ENCODE results near the gene THBS3. TPM values are rescaled to one million over a fixed set of nuclear protein-coding genes. Genes with fewer than 3 reads are reported as not detected.
A peak's percentile ranks its signal among the peaks of the same experiment; 100 is the strongest.

The THBS3 gene
- total and polyA plus RNA-seq, 9 of the 15 experiments (the other 6 are each of a cell fraction or from before 2014, with no cell fraction given): 0.59 to 8.3 (median 3.2) TPM

DNA sequence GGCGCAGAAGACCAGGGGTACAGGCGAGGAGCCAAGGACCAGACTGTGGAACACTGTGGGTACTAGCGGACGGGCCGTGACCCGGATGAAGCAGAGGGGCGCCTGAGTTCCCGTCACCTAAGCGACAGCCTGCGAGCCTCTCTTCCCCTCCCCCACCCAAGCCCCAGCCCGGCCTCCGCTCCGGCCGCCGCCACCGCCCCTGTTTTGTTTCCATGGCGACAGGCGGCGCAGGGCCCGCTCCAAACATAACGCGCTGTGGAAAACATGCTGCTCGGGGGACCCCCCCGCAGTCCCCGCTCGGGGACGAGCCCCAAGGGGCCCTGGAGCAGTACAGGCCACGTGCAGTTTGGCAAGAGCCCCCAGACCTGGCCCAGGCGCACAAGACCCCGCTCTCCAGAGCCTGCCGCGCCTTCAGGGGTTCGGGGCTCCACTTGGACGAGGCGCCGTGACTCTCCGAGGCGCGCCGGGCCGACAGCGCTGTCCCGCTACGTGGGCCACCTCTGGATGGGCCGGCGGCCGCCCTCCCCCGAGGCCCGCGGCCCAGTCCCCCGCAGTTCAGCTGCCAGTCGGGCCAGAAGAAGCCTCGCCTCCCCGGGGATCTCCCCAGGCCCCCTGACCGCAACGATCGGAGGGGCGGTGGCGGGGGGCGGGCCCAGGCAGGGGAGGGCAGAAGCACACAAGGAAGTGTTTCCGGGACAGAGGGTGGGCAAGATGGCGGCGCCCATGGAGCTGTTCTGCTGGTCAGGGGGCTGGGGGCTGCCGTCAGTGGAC is 1.0 kb upstream of the THBS3 start, which contains the start of gene MTX1 (continued):
- TF ChIP-seq NBN (IDR thresholded peaks at IDR 0.05; ENCODE audit: low read depth): 0 out of 2 replicates have a peak, but pooled peaks have one; percentile 21
- TF ChIP-seq, protein P1, sequence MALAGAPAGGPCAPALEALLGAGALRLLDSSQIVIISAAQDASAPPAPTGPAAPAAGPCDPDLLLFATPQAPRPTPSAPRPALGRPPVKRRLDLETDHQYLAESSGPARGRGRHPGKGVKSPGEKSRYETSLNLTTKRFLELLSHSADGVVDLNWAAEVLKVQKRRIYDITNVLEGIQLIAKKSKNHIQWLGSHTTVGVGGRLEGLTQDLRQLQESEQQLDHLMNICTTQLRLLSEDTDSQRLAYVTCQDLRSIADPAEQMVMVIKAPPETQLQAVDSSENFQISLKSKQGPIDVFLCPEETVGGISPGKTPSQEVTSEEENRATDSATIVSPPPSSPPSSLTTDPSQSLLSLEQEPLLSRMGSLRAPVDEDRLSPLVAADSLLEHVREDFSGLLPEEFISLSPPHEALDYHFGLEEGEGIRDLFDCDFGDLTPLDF (CRISPR knock-in tag; IDR thresholded peaks at IDR 0.05): no peak
- TF ChIP-seq, protein P2, sequence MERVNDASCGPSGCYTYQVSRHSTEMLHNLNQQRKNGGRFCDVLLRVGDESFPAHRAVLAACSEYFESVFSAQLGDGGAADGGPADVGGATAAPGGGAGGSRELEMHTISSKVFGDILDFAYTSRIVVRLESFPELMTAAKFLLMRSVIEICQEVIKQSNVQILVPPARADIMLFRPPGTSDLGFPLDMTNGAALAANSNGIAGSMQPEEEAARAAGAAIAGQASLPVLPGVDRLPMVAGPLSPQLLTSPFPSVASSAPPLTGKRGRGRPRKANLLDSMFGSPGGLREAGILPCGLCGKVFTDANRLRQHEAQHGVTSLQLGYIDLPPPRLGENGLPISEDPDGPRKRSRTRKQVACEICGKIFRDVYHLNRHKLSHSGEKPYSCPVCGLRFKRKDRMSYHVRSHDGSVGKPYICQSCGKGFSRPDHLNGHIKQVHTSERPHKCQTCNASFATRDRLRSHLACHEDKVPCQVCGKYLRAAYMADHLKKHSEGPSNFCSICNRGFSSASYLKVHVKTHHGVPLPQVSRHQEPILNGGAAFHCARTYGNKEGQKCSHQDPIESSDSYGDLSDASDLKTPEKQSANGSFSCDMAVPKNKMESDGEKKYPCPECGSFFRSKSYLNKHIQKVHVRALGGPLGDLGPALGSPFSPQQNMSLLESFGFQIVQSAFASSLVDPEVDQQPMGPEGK (CRISPR knock-in tag; IDR thresholded peaks at IDR 0.05; ENCODE audit: borderline replicate concordance): no peak
- no peak for TF ChIP-seq KAT2B (IDR thresholded peaks at IDR 0.05; ENCODE audit: low read depth, low read length)
- TF ChIP-seq ZNF3 (CRISPR knock-in tag; IDR thresholded peaks at IDR 0.05): no peak
- no peak for TF ChIP-seq FOXA1 (IDR thresholded peaks at IDR 0.05; ENCODE audit: borderline replicate concordance)
- TF ChIP-seq, protein P3, sequence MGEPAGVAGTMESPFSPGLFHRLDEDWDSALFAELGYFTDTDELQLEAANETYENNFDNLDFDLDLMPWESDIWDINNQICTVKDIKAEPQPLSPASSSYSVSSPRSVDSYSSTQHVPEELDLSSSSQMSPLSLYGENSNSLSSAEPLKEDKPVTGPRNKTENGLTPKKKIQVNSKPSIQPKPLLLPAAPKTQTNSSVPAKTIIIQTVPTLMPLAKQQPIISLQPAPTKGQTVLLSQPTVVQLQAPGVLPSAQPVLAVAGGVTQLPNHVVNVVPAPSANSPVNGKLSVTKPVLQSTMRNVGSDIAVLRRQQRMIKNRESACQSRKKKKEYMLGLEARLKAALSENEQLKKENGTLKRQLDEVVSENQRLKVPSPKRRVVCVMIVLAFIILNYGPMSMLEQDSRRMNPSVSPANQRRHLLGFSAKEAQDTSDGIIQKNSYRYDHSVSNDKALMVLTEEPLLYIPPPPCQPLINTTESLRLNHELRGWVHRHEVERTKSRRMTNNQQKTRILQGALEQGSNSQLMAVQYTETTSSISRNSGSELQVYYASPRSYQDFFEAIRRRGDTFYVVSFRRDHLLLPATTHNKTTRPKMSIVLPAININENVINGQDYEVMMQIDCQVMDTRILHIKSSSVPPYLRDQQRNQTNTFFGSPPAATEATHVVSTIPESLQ (CRISPR knock-in tag; IDR thresholded peaks at IDR 0.05): no peak
- TF ChIP-seq, protein P4, sequence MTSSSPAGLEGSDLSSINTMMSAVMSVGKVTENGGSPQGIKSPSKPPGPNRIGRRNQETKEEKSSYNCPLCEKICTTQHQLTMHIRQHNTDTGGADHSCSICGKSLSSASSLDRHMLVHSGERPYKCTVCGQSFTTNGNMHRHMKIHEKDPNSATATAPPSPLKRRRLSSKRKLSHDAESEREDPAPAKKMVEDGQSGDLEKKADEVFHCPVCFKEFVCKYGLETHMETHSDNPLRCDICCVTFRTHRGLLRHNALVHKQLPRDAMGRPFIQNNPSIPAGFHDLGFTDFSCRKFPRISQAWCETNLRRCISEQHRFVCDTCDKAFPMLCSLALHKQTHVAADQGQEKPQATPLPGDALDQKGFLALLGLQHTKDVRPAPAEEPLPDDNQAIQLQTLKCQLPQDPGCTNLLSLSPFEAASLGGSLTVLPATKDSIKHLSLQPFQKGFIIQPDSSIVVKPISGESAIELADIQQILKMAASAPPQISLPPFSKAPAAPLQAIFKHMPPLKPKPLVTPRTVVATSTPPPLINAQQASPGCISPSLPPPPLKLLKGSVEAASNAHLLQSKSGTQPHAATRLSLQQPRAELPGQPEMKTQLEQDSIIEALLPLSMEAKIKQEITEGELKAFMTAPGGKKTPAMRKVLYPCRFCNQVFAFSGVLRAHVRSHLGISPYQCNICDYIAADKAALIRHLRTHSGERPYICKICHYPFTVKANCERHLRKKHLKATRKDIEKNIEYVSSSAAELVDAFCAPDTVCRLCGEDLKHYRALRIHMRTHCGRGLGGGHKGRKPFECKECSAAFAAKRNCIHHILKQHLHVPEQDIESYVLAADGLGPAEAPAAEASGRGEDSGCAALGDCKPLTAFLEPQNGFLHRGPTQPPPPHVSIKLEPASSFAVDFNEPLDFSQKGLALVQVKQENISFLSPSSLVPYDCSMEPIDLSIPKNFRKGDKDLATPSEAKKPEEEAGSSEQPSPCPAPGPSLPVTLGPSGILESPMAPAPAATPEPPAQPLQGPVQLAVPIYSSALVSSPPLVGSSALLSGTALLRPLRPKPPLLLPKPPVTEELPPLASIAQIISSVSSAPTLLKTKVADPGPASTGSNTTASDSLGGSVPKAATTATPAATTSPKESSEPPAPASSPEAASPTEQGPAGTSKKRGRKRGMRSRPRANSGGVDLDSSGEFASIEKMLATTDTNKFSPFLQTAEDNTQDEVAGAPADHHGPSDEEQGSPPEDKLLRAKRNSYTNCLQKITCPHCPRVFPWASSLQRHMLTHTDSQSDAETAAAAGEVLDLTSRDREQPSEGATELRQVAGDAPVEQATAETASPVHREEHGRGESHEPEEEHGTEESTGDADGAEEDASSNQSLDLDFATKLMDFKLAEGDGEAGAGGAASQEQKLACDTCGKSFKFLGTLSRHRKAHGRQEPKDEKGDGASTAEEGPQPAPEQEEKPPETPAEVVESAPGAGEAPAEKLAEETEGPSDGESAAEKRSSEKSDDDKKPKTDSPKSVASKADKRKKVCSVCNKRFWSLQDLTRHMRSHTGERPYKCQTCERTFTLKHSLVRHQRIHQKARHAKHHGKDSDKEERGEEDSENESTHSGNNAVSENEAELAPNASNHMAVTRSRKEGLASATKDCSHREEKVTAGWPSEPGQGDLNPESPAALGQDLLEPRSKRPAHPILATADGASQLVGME (CRISPR knock-in tag; IDR thresholded peaks at IDR 0.05): no peak
- no peak for TF ChIP-seq TGIF2 (CRISPR knock-in tag; IDR thresholded peaks at IDR 0.05)
- no peak for TF ChIP-seq TEAD4 (IDR thresholded peaks at IDR 0.05; ENCODE audit: low read length)
- TF ChIP-seq TEAD4 (CRISPR knock-in tag; IDR thresholded peaks at IDR 0.05; ENCODE audit: borderline replicate concordance): no peak
- TF ChIP-seq NUFIP1 (IDR thresholded peaks at IDR 0.05; ENCODE audit: partially characterized antibody): no peak
- TF ChIP-seq PCBP2 (IDR thresholded peaks at IDR 0.05; ENCODE audit: low read depth, low read length, poor library complexity, severe bottlenecking): no peak
- no peak for TF ChIP-seq ZNF699 (CRISPR knock-in tag; IDR thresholded peaks at IDR 0.05; ENCODE audit: insufficient replicate concordance)
- TF ChIP-seq ILK (tag; IDR thresholded peaks at IDR 0.05; ENCODE audit: borderline replicate concordance, low read depth): no peak
- no peak for TF ChIP-seq ZNF134 (CRISPR knock-in tag; conservative IDR thresholded peaks at IDR 0.05)
- no peak for TF ChIP-seq TRIM28 (IDR thresholded peaks at IDR 0.05)
